ENCODE data around the gene MSI2. TPM values are rescaled to one million over a fixed set of nuclear protein-coding genes. Genes with fewer than 3 reads are reported as not detected.

The MSI2 gene
- total RNA-seq, 1 donor from 2014 or later, result 144 TPM

- Mint-ChIP-seq H3K27me3 (ENCODE audit: low read depth) (no peaks in the 10 kb centered on the region), H3K36me3 (peaks cover 3% of the 10 kb centered on the region), H3K4me1 (peaks cover 21% of the 10 kb centered on the region), H3K4me3 (no peak overlapping the region), H3K9me3 (peaks cover 10% of the 10 kb centered on the region), H3K27ac (peak overlapping the region; percentile 88)
- DNase-seq (ENCODE audit: low spot score in 2 of 2, unreplicated experiment in 2 of 2), result peak in 1 of 2 experiments; percentile 36
- TF ChIP-seq CTCF (IDR thresholded peaks at IDR 0.05; ENCODE audit: unreplicated experiment), result no peak
Measured at GRCh38 chr17:57685499-57686132, 429.3 kb downstream of the MSI2 start.

- Mint-ChIP-seq H3K4me1 (peaks cover 21% of the 10 kb centered on the region), H3K36me3 (peaks cover 7% of the 10 kb centered on the region), H3K27me3 (ENCODE audit: low read depth) (no peaks in the 10 kb centered on the region), H3K4me3 (no peak overlapping the region), H3K9me3 (peaks cover 28% of the 10 kb centered on the region), H3K27ac (peak overlapping the region; percentile 43)
- DNase-seq (ENCODE audit: low spot score in 2 of 2, unreplicated experiment in 2 of 2), result no peak
- no peak for TF ChIP-seq CTCF (IDR thresholded peaks at IDR 0.05; ENCODE audit: unreplicated experiment)
Measured at GRCh38 chr17:57687642-57688041, 431.3 kb downstream of the MSI2 start.

GRCh38 chr17:57689254-57689653 lies 432.9 kb downstream of the MSI2 start:
- Mint-ChIP-seq H3K4me1 (peaks cover 21% of the 10 kb centered on the region), H3K27ac (no peak overlapping the region), H3K9me3 (peaks cover 38% of the 10 kb centered on the region), H3K36me3 (peaks cover 16% of the 10 kb centered on the region), H3K4me3 (no peak overlapping the region), H3K27me3 (ENCODE audit: low read depth) (no peaks in the 10 kb centered on the region)
- TF ChIP-seq CTCF (IDR thresholded peaks at IDR 0.05; ENCODE audit: unreplicated experiment), result no peak
- no peak for DNase-seq (ENCODE audit: low spot score in 2 of 2, unreplicated experiment in 2 of 2)

- H3K4me3 Mint-ChIP-seq, result no peak overlapping the region
- DNase-seq (ENCODE audit: low spot score in 2 of 2, unreplicated experiment in 2 of 2), result no peak
- H3K27me3 Mint-ChIP-seq (ENCODE audit: low read depth), result no peaks in the 10 kb centered on the region
- H3K27ac Mint-ChIP-seq, result no peak overlapping the region
- TF ChIP-seq CTCF (IDR thresholded peaks at IDR 0.05; ENCODE audit: unreplicated experiment), result no peak
- H3K36me3 Mint-ChIP-seq, result peaks cover 15% of the 10 kb centered on the region
- peaks cover 55% of the 10 kb centered on the region for H3K9me3 Mint-ChIP-seq
- H3K4me1 Mint-ChIP-seq, result peaks cover 7% of the 10 kb centered on the region
Measured at GRCh38 chr17:57691939-57692338, 435.6 kb downstream of the MSI2 start.

- Mint-ChIP-seq H3K36me3 (peaks cover 15% of the 10 kb centered on the region), H3K4me1 (peaks cover 2% of the 10 kb centered on the region), H3K4me3 (no peak overlapping the region), H3K27me3 (ENCODE audit: low read depth) (no peaks in the 10 kb centered on the region), H3K27ac (no peak overlapping the region), H3K9me3 (peaks cover 55% of the 10 kb centered on the region)
- no peak for DNase-seq (ENCODE audit: low spot score in 2 of 2, unreplicated experiment in 2 of 2)
- no peak for TF ChIP-seq CTCF (IDR thresholded peaks at IDR 0.05; ENCODE audit: unreplicated experiment)
Measured at GRCh38 chr17:57692770-57693169, 436.4 kb downstream of the MSI2 start.

Measured in mesothelial cell of epicardium (in vitro differentiated cells).